GM19023 (cell line): ENCODE data around the gene SOX14.

Experiments used
- ATAC-seq: cut with Tn5 transposase; IDR thresholded peaks from one replicate; pipeline ENCODE4 v1.9.1; 2021; ENCODE audit warnings: mild to moderate bottlenecking, moderate library complexity; ENCODE audit not compliant: unreplicated experiment

SOX14 gene

DNA sequence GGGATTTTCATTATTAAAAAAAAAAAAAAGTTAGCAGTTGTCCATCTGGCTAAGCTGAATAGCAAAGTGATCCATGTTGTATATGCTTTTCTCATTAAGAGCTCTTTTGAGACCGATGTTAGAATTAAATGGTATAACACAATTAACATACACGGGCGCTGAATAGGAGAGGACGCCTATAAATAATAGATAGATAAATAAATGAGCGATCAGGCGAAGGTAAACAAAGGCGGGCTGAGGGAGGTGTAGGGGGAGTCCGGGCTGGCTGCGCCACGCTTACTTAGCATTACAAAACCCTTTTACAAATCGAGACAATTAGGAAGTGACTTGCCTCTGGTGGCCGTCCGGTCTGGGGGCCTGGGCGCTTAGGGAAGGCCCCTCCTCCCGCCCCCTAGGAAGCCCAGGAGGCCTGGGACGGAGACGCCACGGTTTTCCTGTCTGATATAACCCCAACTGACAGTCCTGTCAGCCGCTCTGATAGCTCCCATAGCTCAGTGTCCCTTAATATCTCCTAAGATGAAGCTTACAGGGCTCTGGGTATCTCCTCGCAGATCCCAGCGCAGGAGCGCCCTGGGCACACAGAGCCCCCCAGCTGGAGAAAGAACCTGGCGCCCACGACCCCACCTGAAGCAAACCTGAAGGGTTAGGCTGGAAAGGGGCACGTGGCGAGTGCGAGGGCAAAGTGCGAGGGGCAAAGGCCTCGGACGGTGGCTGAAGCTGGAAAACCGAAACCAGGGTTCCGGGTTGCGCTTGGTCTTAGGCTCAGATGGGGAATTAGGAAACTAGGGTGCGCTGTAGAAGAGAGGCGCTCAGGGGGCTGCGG, 3.6 kb downstream of the SOX14 start:
- ATAC-seq, result no peak

DNA sequence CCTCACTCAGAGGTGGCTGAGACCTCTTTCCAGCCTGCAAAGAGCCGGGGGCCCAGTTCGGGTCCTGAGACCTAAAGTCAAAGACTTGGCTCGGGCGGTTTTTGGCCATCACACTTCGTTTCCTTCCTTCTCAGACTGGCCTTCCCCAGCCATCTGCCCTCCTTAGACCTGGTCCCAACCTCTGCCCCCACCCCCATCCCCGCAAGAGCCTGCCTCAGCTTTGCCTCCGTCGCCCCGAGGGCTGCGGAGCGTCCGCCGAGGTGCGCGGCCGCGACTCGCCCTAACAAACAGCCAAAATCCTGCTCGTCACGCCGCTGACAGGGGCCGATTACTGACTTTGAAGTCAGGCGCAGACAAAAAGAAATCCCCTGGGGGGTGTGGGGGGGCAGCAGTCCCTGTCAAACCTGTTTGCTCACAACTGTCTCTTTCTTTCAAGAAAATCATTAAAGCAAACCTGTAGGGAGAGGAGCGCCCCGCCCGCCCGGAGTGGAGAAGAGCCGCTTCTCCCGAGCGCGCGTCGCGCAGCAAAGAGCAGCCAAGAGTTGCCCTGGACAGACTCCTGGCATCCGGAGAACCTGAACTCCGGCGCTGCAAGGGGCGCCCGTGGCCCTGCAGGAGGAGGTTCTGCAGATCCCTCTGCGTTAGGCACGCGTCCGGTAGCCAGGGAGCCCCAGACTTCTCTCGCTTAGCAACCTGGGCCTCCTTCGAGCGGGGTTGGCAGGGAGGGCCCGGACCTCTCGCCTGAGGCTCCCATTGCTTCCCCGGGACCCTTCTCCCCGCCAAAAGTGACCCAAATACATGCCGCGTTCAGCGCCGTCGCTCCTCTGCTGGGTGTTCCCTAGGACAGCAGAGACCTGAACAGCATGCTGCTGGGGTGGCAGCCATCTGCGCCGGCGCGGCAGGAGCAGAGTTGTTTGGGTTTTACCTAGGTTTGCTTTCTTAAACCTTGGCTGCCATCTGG, 4.5 kb downstream of the SOX14 start:
- no peak for ATAC-seq

DNA sequence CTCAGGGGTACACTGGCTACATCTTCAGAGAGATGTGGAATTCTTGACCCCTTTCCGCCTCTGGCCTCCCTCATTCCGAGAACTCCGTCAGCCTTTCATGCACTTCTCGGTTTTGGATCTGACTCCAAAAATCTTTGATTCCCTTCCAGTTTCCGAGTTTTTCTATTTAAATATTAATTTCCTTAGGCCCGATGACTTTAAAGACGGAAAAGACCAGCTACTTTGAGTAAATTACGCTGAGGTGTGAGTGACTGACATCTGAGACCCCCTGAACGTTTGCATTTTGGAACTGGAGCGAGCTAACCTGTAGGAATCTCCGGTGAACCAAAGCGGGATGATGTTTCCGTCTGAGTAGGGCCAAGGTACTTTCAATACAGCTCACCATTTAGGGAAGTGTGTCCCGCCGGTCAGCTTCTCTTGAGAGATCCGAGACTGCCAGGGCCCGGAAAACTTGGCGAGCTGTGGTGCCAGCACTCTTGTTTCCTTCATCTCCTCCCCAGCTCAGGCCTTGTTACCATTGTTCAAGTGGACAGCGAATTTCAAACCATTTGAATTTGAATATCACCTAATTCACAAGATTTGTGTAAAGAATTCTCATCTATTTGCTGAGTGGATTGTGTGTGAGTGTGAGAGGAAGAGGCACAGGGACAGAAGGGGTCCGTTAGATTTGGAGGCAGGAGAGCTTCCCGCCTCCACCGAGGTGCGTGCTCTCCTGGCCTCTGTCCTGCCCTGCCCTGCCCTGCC, 5.4 kb downstream of the SOX14 start:
- no peak for ATAC-seq

DNA sequence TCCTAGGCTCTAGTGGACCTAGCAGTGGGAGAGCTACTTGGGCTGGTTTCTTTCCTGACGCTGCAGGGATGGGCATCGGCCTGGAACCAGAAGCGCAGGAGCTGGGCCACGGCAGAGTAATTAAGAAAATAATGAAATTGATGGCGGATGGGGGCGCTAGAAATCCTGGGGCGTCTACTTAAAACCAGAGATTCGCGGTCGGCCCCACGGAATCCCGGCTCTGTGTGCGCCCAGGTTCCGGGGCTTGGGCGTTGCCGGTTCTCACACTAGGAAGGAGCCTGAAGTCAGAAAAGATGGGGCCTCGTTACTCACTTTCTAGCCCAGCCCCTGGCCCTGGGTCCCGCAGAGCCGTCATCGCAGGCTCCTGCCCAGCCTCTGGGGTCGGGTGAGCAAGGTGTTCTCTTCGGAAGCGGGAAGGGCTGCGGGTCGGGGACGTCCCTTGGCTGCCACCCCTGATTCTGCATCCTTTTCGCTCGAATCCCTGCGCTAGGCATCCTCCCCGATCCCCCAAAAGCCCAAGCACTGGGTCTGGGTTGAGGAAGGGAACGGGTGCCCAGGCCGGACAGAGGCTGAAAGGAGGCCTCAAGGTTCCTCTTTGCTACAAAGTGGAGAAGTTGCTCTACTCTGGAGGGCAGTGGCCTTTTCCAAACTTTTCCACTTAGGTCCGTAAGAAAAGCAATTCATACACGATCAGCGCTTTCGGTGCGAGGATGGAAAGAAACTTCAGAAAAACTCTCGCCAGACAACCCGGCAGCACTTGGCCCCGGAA, 6.1 kb downstream of the SOX14 start:
- ATAC-seq, result no peak

DNA sequence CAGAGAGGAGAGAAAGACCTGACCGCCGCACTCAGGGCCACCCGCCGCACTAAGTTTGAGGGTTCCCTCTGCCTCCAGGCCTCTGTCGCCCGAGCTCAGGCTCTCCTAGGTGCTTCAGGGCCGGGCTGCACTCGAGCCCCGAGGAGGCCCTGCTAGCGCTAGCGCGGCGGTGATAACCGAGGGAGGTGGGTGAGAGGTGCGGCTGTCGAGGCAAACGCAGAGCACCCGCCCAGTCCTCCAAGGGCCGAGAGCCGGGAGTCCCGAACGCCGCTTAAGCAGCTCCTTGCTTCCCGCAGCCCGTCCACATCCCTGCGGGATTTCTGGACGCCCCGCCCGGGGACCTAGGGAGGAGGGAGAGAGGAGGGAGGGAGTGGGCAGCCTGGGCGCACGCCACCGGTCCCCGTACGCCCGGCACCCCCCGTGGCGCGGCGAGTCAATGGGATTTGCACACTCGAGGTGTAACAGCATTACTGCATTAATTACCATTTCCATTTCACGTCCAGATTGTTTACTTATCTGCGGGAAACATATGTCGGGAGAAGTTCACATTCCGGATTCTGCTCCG, 6.8 kb downstream of the SOX14 start:
- ATAC-seq, result no peak

DNA sequence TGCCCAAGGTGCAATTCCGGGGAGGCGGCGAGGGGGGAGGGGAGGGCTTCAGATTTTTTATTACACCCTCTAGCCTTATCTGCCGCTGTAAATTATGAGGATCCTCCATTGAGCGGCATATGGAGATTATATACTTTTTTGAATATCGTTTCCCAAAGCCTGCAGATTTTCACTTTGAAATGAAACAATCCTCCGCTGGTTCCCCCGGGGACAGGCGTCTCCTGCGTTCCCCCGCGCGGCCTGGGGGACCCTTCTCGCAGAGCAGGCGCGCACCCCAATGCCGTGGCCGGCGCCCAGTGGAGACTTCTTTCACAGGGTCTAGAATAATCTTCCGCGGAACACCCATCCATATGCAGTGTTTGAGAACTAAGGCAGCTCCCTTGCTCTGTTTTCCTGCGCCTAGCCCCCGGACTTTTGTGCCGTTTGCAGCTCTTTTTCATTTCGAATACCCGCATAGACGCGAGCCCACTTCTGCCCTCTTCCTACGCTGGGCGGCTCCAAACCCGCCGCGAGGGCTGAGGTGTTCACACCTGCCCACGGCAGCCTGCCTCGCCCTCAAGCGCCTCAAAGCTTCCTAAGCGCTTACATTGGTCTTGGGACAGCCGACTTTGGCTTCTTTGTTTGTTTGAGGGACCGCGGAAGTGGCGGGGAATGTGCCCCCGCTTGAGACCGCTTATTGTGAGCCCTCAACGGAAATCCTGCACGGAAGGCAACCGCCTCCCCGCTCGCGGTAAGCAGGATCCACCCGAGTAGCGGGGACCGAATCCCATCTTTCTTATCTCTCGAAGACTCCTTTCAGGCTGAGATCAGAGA, 7.5 kb downstream of the SOX14 start:
- ATAC-seq, result no peak

DNA sequence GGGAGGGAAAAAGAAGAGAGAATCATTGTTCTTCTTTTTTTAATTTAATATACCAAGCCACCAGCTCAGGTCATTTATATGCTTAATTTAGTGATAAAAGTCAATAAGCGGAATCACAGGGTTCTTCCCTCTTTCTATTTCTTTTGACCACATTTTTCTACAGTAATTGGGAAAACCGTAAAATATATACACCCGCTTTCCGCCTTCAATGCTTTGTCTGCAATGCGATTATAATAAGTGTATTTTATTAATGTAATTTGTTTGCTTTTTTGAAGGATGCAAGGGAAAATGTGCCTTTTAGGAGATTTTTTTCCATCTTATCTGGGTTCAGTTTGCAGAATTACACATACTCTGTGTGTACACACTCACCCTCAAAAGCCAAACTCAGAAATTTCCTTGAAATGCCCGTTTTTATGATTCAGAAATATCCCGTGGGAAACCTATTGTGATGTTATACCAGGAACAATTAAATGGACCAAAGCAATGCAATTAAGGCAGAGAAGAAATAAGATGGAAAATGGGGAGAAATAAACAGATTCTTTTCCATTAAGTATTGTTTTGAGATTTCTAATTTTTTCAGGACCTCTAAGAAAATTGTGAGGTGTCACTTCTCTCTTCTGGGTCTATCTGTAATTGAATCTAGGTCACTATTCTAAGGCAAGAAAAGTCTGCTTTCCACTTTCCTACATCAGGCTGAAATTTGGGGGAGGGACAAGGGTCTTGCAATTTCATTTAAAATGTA, 8.3 kb downstream of the SOX14 start:
- ATAC-seq, result no peak

DNA sequence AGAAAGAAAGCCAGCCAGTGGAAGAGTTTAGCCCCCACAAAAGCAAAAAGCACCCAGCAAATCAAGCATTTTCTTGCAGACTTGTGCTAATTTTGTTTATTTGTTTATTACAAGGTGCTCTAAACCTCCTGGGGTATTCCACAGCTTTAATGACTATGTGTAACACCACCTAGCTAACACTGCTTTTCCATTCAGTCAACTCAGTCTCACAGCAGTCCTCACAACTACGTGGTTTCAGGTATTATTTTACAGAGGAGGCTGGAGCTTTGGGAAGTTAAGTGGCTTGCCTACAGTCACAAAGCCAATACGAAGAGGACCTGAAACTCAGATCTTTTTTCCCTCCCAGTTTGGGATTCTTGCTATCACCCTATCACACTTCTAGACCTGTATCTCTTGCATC, 14.8 kb downstream of the SOX14 start:
- no peak for ATAC-seq

DNA sequence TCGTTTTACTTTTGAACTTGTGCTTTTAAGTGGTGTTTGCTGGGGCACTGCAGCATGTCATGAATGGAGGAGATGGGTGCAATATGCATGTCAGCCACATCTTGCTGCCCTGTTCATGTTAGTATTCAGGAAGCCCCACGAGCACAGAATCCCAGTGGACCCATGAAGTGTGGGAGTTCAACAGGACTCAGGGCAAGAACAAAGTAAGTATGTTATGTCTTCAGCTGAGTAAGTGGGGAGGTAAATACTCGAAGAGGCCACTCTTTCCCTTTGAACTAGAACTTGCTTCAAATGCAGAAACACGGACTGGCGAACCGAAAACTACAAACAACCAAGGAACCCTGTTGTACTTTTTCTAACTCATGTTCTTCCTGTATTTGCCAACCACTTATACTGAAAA, 23.4 kb downstream of the SOX14 start:
- ATAC-seq, result no peak

DNA sequence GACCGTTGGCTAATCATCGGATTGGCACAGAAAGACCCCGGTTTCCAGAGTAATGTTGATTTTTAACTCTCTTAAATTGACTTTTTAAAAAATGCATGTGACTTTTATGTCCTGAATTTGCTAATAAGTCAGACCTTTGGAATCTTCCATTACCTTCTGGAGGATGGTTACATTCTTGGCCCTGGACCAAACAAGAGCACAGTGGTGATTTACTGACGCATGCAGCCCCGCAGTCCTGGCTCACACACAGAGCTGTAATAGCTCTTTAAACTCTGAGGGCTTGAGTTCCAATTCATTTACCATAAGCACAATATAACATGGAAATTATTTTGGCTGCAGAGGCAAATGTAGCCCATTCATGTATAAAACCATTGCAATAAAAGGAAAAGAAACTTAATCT, 25.1 kb downstream of the SOX14 start:
- ATAC-seq, result no peak

DNA sequence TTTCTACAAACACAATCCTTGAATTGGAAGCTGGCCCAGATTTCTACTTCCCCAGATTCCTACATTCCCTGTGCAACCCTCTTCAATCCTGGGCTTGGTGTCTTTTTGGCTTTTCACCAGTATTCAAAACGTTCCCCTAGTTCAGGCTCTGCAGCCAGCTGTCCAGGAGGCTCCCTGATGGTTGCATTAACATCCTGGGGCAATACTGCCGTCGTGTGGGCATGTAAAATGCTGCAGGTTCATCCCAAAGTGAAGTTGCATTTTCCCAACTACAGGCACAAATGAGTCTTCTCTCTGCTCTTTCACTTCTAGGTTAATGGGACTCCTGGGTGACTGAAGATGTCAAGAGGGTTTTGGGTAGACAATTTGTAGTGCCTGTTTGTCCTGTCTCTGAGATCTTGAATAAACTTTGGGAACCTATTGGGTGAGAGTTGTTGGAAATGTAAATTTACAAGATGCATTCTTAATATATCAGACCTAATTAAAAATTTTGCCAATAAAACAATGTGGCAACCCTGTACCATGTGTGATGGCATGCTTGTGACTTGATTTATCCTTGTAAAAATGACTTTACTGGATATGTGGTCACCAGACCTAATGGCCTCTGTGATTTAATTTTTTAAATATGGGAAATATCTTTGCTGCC, 28.6 kb downstream of the SOX14 start:
- no peak for ATAC-seq

DNA sequence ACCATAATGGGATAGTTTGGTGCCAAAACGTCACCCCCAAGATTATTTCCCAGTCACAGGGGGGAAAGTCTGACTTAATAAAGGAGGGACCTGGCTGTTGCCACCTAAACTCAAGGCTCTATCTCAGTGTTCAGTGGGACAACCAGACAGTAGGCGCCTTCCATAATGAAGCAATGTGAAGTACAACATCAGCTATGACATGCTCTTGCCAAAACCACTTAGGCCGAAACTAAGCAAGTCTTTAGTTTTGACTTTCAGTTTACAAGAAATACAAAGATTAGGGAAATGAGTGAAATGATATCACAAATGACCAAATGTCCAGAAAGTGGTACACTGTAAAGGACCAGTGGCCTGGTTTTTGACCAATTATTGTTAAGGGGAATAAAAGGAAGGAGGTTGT, 32.9 kb downstream of the SOX14 start:
- ATAC-seq, result no peak

DNA sequence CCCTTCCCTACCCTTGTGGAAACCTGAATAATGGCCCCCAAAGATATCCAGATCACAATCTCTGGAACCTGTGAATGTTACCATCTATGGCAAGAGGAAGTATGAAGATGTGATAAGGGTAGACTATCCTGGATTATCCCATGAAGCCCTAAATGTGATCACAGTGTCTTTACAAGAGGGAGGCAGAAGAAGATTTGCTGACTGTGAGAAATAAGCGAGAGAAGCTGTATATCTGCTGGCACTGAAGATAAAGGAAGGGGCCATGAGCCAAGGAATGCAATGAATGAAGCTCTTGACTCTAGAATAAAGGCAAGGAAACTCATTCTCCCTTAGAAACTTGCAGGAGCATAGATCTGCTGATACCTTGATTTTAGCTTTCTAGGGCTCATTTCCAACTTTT, 39.1 kb downstream of the SOX14 start:
- no peak for ATAC-seq

DNA sequence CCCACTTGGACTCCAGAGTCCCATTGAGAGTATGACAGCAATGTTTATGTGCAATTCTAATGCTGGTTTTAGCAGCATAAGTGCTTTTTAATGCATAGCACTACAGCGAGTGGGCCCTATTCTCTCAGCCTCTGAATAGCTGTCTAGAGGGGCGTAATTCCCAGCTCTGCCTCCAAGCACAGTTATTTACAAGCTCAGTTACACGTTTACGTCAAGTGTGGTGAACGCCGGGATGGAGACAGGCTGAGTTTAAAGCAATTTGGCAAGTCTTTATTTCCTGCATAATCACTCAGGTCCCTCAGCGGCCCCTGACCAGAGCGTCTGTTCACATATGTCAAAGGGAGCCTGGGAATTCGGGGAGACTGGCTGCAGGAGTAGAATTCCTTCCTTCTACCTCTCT, 43.9 kb downstream of the SOX14 start:
- ATAC-seq, result no peak

DNA sequence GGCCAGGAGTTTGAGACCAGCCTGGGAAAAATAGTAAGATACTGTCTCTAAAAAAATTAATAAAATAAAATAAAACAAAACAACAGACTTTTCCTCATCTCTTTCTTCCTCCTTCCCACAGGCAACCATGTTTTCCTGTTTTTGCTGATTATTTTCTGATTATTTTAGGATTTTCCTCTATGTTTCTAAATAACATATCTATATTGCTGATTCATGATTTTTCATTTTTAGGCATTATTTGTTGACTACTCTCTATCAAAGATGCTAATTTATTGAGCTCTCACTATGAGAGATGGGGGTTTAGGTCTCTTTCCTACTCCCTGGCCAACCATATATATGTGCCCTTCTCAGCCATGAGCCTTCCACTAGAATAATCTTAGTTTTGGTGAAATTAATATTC, 45.4 kb downstream of the SOX14 start:
- no peak for ATAC-seq

DNA sequence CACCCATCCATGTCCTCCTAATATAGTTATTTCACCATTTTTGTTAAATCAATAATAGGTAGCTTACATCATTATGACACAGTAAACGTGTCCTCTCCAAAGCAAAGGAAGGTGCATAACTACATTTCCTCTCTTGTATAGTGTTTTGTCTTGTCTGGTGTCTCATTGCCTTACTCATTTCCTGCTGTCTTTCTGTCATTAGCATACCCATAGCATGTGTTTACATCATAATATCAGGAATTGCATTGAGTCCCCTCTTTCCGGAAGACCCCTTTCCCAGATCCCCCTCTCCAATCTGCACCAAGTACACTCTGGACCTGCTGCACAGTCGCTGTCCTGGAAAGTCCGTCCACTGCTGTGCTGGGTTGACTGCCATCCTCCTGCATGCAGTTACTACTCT, 47.9 kb downstream of the SOX14 start:
- ATAC-seq, result no peak

DNA sequence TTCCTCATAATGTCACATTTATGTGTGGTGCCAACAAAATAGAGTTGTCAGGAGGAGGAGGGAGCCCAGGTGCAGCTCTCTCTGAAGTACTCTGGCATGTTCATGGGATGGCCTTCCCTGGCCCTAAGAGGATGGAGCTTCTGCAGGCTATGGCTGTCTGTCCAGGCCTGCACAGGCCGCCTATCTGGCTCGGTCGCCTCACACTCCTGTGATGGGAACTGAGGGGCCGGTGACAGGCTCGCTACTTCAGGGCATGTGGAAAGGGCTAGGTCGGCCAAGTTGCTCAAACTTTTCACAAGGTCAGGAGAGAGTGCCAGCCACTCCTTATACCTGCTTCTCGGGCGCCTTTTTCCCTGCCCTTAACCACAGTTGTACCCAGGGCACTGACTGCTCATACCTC, 51.1 kb downstream of the SOX14 start:
- ATAC-seq, result no peak
